Tibial nerve (tissue), 3 donors: ENCODE measurements around the gene SLIT3.

Experiments
- CTCF ChIP-seq, 5 experiments: fragments of 200-600 bp in 3 of 5; fragments of 450-650 bp in 2 of 5; sonication (generic) in 3 of 5; IDR thresholded peaks; one replicate each; pipeline ENCODE4 v1.5.1; 2016 to 2019; ENCODE audit warnings: antibody characterized with exemption in 5 of 5, mild to moderate bottlenecking in 3 of 5, moderate library complexity in 2 of 5
- POLR2A ChIP-seq, 2 donors: fragments of 450-650 bp; IDR thresholded peaks; one replicate each; pipeline ENCODE4 v1.6.1; 2017; ENCODE audit warnings: antibody characterized with exemption in 2 of 2, mild to moderate bottlenecking in 2 of 2, moderate library complexity in 2 of 2

DNA sequence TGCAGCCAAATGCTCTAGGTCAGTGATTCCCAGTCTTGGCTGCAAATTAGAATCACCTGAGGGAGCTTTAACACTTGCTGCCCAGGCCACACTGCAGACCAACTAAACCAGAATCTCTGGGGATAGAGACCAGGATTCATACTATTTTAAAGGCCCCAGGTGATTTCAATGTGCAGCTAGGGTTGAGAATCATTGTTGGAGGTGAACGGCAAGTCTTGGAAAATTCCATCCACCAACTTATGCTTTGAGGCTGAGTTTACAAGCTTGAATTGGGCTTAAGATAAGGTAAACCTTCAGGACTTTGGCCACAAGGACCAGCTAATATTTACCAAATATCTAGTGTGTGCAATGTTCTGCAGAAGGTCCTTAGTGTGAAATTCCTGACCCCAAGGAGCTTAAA is 27.5 kb downstream of the SLIT3 start:
- TF ChIP-seq CTCF (IDR thresholded peaks at IDR 0.05), result no peak
- no peak for TF ChIP-seq POLR2A (IDR thresholded peaks at IDR 0.05)
